Activated T-cell treated with anti-CD3 and anti-CD28 coated beads, Interleukin-2, amount 50 U/mL, for 72 hours (primary cell): Measurements from ENCODE around the gene MEGF11. TPM values are rescaled to one million over a fixed set of nuclear protein-coding genes. Genes with fewer than 3 reads are reported as not detected.

ENCODE experiments used
- ATAC-seq, 2 donors: fragments of 150-1000 bp; cut with Tn5 transposase; replicated peaks in 1 of 2; 2 replicates each; pipeline ENCODE4 v1.10.0; 2021; ENCODE audit warnings: moderate library complexity in 2 of 2, mild to moderate bottlenecking in 1 of 2
- DNase-seq, 2 donors: peaks; one replicate each; pipeline ENCODE4 v3.0.0; 2021 to 2022; ENCODE audit warnings: mixed read lengths in 1 of 2
- H3K27ac Mint-ChIP-seq: one replicate; pipeline ENCODE4 v1.8.0; 2022; ENCODE audit warnings: mild to moderate bottlenecking, moderate library complexity, mixed read lengths
- H3K27me3 Mint-ChIP-seq: one replicate; pipeline ENCODE4 v1.8.0; 2022; ENCODE audit warnings: low read depth, mixed read lengths
- H3K36me3 Mint-ChIP-seq, 2 donors: one replicate each; pipeline ENCODE4 v1.8.0; 2022; ENCODE audit warnings: mixed read lengths in 2 of 2, mild to moderate bottlenecking in 1 of 2; ENCODE audit not compliant: insufficient read depth in 2 of 2
- H3K4me1 Mint-ChIP-seq: one replicate; pipeline ENCODE4 v1.8.0; 2022; ENCODE audit warnings: low read depth, mixed read lengths
- H3K4me3 Mint-ChIP-seq, 2 donors: one replicate each; pipeline ENCODE4 v1.8.0; 2022; ENCODE audit warnings: mild to moderate bottlenecking in 2 of 2, mixed read lengths in 2 of 2, moderate library complexity in 2 of 2
- H3K9me3 Mint-ChIP-seq, 2 donors: one replicate each; pipeline ENCODE4 v1.8.0; 2022; ENCODE audit warnings: mixed read lengths in 2 of 2
- total RNA-seq, 2 donors: library from RNA; stranded (reverse); gene quantifications; one replicate each; pipeline ENCODE4 v1.2.3, GENCODE V29; 2022

The MEGF11 gene
- total RNA-seq, 2 donors from 2014 or later = not detected

GRCh38 chr15:66130496-66131034, 123.0 kb downstream of the MEGF11 start:
- no peak for DNase-seq
- no peak for ATAC-seq
- Mint-ChIP-seq H3K27me3 (no peaks in the 10 kb centered on the region), H3K4me3 (no peak overlapping the region), H3K9me3 (no peaks in the 10 kb centered on the region), H3K36me3 (no peaks in the 10 kb centered on the region), H3K27ac (no peak overlapping the region), H3K4me1 (peaks cover 10% of the 10 kb centered on the region)

- ATAC-seq = no peak
- Mint-ChIP-seq H3K4me1 (no peaks in the 10 kb centered on the region), H3K36me3 (no peaks in the 10 kb centered on the region), H3K9me3 (no peaks in the 10 kb centered on the region), H3K27me3 (no peaks in the 10 kb centered on the region), H3K27ac (no peak overlapping the region), H3K4me3 (no peak overlapping the region)
- no peak for DNase-seq
Observed at GRCh38 chr15:66129586-66129985, 124.0 kb downstream of the MEGF11 start.

- Mint-ChIP-seq H3K36me3 (no peaks in the 10 kb centered on the region), H3K4me1 (no peaks in the 10 kb centered on the region), H3K27ac (no peak overlapping the region), H3K27me3 (no peaks in the 10 kb centered on the region), H3K9me3 (no peaks in the 10 kb centered on the region), H3K4me3 (no peak overlapping the region)
- DNase-seq (no peak), ATAC-seq (no peak)
Observed at GRCh38 chr15:66128116-66128680, 125.4 kb downstream of the MEGF11 start.

- Mint-ChIP-seq H3K9me3 (no peaks in the 10 kb centered on the region), H3K4me1 (no peaks in the 10 kb centered on the region), H3K4me3 (no peak overlapping the region), H3K27ac (no peak overlapping the region), H3K36me3 (no peaks in the 10 kb centered on the region), H3K27me3 (no peaks in the 10 kb centered on the region)
- DNase-seq (no peak), ATAC-seq (no peak)
Observed at GRCh38 chr15:66126456-66126855, 127.1 kb downstream of the MEGF11 start.

- Mint-ChIP-seq H3K36me3 (no peaks in the 10 kb centered on the region), H3K4me1 (no peaks in the 10 kb centered on the region), H3K27ac (no peak overlapping the region), H3K27me3 (no peaks in the 10 kb centered on the region), H3K4me3 (no peak overlapping the region), H3K9me3 (no peaks in the 10 kb centered on the region)
- DNase-seq = no peak
- no peak for ATAC-seq
Observed at GRCh38 chr15:66126031-66126441, 127.5 kb downstream of the MEGF11 start.

GRCh38 chr15:66124651-66125050, 128.9 kb downstream of the MEGF11 start:
- Mint-ChIP-seq H3K4me1 (no peaks in the 10 kb centered on the region), H3K9me3 (no peaks in the 10 kb centered on the region), H3K36me3 (no peaks in the 10 kb centered on the region), H3K27ac (no peak overlapping the region), H3K4me3 (no peak overlapping the region), H3K27me3 (no peaks in the 10 kb centered on the region)
- DNase-seq (no peak), ATAC-seq (no peak)

GRCh38 chr15:66123799-66124198, 129.8 kb downstream of the MEGF11 start:
- no peak for ATAC-seq
- H3K4me1 Mint-ChIP-seq = no peaks in the 10 kb centered on the region
- H3K27ac Mint-ChIP-seq = no peak overlapping the region
- no peaks in the 10 kb centered on the region for H3K27me3 Mint-ChIP-seq
- no peak overlapping the region for H3K4me3 Mint-ChIP-seq
- DNase-seq = no peak
- H3K9me3 Mint-ChIP-seq = no peaks in the 10 kb centered on the region
- H3K36me3 Mint-ChIP-seq = no peaks in the 10 kb centered on the region

- Mint-ChIP-seq H3K4me3 (no peak overlapping the region), H3K9me3 (no peaks in the 10 kb centered on the region), H3K27me3 (no peaks in the 10 kb centered on the region), H3K36me3 (no peaks in the 10 kb centered on the region), H3K27ac (no peak overlapping the region), H3K4me1 (peaks cover 11% of the 10 kb centered on the region)
- ATAC-seq (no peak), DNase-seq (no peak)
Observed at GRCh38 chr15:66120422-66120821, 133.1 kb downstream of the MEGF11 start.

- no peak for ATAC-seq
- H3K27ac Mint-ChIP-seq = no peak overlapping the region
- H3K36me3 Mint-ChIP-seq = no peaks in the 10 kb centered on the region
- H3K4me1 Mint-ChIP-seq = peaks cover 15% of the 10 kb centered on the region
- DNase-seq = no peak
- H3K9me3 Mint-ChIP-seq = no peaks in the 10 kb centered on the region
- no peak overlapping the region for H3K4me3 Mint-ChIP-seq
- no peaks in the 10 kb centered on the region for H3K27me3 Mint-ChIP-seq
Observed at GRCh38 chr15:66117841-66118240, 135.7 kb downstream of the MEGF11 start.

- Mint-ChIP-seq H3K4me3 (peak overlapping the region in 1 of 2 donors; percentile 7), H3K9me3 (no peaks in the 10 kb centered on the region), H3K36me3 (no peaks in the 10 kb centered on the region), H3K27ac (no peak overlapping the region), H3K27me3 (no peaks in the 10 kb centered on the region), H3K4me1 (peaks cover 15% of the 10 kb centered on the region)
- peak in 1 of 2 donors; percentile 25 for DNase-seq
- ATAC-seq = peak in 1 of 2 donors; percentile 56
Observed at GRCh38 chr15:66115568-66116206, 137.9 kb downstream of the MEGF11 start.

- no peak overlapping the region for H3K27ac Mint-ChIP-seq
- H3K4me3 Mint-ChIP-seq = no peak overlapping the region
- no peaks in the 10 kb centered on the region for H3K27me3 Mint-ChIP-seq
- no peaks in the 10 kb centered on the region for H3K36me3 Mint-ChIP-seq
- peaks cover 15% of the 10 kb centered on the region for H3K4me1 Mint-ChIP-seq
- no peaks in the 10 kb centered on the region for H3K9me3 Mint-ChIP-seq
- DNase-seq (no peak), ATAC-seq (no peak)
Observed at GRCh38 chr15:66114863-66115425, 138.6 kb downstream of the MEGF11 start.

GRCh38 chr15:66112388-66112787, 141.2 kb downstream of the MEGF11 start:
- DNase-seq = no peak

GRCh38 chr15:66111363-66111762, 142.2 kb downstream of the MEGF11 start:
- no peaks in the 10 kb centered on the region for H3K27me3 Mint-ChIP-seq
- ATAC-seq = no peak
- H3K4me3 Mint-ChIP-seq = no peak overlapping the region
- DNase-seq = no peak
- H3K36me3 Mint-ChIP-seq = no peaks in the 10 kb centered on the region
- no peaks in the 10 kb centered on the region for H3K9me3 Mint-ChIP-seq
- no peak overlapping the region for H3K27ac Mint-ChIP-seq
- peaks cover 13% of the 10 kb centered on the region for H3K4me1 Mint-ChIP-seq

More at GRCh38 chr15:66112388-66112787, 141.2 kb downstream of the MEGF11 start:
- Mint-ChIP-seq H3K4me1 (peaks cover 15% of the 10 kb centered on the region), H3K36me3 (no peaks in the 10 kb centered on the region), H3K4me3 (no peak overlapping the region), H3K27ac (no peak overlapping the region), H3K9me3 (no peaks in the 10 kb centered on the region), H3K27me3 (no peaks in the 10 kb centered on the region)
- no peak for ATAC-seq
